ENCODE results near the gene ELL.

ELL gene

DNA sequence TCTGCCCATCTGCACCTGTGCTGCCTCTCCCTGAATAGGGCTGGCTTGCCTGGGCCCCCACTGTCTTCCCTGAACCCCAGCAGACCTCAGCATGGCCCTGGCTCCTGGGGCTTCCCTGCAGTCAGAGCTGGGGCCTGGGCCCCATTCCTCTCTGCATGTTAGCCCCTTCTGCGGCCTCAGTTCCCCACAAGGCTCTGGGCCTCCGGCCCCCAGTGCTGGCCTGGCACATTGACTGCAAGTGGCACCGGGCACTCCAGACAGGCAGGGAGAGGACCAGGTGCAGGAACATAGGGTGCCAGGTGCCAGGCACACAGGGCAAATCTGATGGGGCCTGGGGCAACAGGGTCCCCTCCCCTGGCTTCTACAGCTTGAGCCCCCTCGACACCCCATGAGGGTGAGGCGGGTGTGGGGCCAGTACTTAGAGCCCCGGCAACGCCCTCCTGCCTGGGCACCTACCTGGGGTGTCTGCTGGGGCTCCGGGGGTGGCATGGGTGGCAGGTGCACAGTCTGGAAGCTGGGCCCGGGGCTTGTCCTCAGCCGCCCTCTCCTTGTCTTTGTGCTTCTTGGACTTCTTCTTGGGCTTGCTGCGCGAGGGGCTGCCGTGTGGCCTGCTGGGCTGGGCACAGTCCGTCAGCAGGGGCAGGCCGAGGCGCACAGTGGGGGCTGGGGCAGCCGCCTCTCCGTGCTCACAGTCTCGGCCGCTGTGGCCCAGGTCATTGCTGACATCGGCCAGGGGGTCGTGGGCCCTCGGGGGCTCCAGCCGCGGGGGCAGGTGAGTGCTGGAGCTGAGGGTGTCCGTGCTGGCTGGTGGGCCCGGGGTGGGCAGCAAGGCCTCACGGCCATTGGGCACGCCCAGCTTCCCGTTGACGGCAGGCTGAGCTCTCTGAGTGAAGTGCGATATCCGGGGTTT is 71.6 kb downstream of the ELL start (continued):
- TF ChIP-seq TCF4 (CRISPR knock-in tag; IDR thresholded peaks at IDR 0.05; ENCODE audit: borderline replicate concordance), result no peak
- no peak for TF ChIP-seq ZNF70 (CRISPR knock-in tag; IDR thresholded peaks at IDR 0.05)

GRCh38 chr19:18449552-18449951 is 72.3 kb downstream of the ELL start:
- ATAC-seq, result no peak
- TF ChIP-seq ZFP3 (CRISPR knock-in tag; IDR thresholded peaks at IDR 0.05) (no peak), GLIS3 (CRISPR knock-in tag; IDR thresholded peaks at IDR 0.05) (no peak), ISL1 (CRISPR knock-in tag; IDR thresholded peaks at IDR 0.05) (no peak), TCF4 (CRISPR knock-in tag; IDR thresholded peaks at IDR 0.05; ENCODE audit: borderline replicate concordance) (no peak), ESRRG (CRISPR knock-in tag; IDR thresholded peaks at IDR 0.05) (no peak), SNAI2 (CRISPR knock-in tag; IDR thresholded peaks at IDR 0.05) (no peak), RARB (CRISPR knock-in tag; IDR thresholded peaks at IDR 0.05) (no peak), TOX (CRISPR knock-in tag; IDR thresholded peaks at IDR 0.05; ENCODE audit: borderline replicate concordance) (no peak), ARNTL (CRISPR knock-in tag; IDR thresholded peaks at IDR 0.05; ENCODE audit: borderline replicate concordance, low read depth) (no peak), PATZ1 (CRISPR knock-in tag; IDR thresholded peaks at IDR 0.05; ENCODE audit: borderline replicate concordance) (no peak), OSR1 (CRISPR knock-in tag; IDR thresholded peaks at IDR 0.05) (no peak), BACH2 (CRISPR knock-in tag; IDR thresholded peaks at IDR 0.05; ENCODE audit: borderline replicate concordance) (no peak), ZFP30 (CRISPR knock-in tag; IDR thresholded peaks at IDR 0.05) (no peak)
- TF ChIP-seq, protein P1, sequence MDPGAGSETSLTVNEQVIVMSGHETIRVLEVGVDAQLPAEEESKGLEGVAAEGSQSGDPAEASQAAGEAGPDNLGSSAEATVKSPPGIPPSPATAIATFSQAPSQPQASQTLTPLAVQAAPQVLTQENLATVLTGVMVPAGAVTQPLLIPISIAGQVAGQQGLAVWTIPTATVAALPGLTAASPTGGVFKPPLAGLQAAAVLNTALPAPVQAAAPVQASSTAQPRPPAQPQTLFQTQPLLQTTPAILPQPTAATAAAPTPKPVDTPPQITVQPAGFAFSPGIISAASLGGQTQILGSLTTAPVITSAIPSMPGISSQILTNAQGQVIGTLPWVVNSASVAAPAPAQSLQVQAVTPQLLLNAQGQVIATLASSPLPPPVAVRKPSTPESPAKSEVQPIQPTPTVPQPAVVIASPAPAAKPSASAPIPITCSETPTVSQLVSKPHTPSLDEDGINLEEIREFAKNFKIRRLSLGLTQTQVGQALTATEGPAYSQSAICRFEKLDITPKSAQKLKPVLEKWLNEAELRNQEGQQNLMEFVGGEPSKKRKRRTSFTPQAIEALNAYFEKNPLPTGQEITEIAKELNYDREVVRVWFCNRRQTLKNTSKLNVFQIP (CRISPR knock-in tag; IDR thresholded peaks at IDR 0.05; ENCODE audit: borderline replicate concordance, low read depth), result no peak
- TF ChIP-seq, protein P2, sequence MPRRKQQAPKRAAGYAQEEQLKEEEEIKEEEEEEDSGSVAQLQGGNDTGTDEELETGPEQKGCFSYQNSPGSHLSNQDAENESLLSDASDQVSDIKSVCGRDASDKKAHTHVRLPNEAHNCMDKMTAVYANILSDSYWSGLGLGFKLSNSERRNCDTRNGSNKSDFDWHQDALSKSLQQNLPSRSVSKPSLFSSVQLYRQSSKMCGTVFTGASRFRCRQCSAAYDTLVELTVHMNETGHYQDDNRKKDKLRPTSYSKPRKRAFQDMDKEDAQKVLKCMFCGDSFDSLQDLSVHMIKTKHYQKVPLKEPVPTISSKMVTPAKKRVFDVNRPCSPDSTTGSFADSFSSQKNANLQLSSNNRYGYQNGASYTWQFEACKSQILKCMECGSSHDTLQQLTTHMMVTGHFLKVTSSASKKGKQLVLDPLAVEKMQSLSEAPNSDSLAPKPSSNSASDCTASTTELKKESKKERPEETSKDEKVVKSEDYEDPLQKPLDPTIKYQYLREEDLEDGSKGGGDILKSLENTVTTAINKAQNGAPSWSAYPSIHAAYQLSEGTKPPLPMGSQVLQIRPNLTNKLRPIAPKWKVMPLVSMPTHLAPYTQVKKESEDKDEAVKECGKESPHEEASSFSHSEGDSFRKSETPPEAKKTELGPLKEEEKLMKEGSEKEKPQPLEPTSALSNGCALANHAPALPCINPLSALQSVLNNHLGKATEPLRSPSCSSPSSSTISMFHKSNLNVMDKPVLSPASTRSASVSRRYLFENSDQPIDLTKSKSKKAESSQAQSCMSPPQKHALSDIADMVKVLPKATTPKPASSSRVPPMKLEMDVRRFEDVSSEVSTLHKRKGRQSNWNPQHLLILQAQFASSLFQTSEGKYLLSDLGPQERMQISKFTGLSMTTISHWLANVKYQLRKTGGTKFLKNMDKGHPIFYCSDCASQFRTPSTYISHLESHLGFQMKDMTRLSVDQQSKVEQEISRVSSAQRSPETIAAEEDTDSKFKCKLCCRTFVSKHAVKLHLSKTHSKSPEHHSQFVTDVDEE (CRISPR knock-in tag; IDR thresholded peaks at IDR 0.05), result no peak

DNA sequence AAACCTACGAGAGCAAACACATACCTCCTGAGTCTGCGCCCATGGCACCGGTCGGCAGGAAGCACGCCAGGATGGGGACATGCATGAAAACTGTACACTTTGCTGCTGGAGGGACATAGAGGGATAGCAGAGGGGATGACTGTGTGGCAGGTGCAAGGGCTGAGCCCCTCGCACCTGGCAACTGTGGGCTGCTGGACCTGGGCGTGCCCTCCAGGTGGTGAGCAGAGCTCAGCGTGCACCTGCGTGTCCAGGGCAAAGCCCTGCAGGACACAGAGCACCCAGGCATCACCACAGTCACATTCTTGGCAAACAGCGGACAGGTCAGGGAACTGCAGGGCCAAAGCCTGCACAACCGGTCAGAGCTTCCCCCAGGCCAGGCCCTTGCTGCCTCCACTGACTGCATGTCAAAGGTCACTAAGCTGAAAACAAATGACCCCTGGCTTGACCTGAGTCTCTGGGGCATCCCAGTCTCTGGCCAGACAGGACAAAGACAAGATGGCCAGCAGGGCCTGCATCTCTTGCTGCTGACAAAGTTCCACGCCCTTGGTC is 75.0 kb downstream of the ELL start:
- ATAC-seq, result no peak
- TF ChIP-seq PPARA (CRISPR knock-in tag; IDR thresholded peaks at IDR 0.05; ENCODE audit: borderline replicate concordance), result no peak
- TF ChIP-seq, protein P1 (CRISPR knock-in tag; IDR thresholded peaks at IDR 0.05; ENCODE audit: borderline replicate concordance, low read depth), result no peak
- TF ChIP-seq ZNF8 (CRISPR knock-in tag; IDR thresholded peaks at IDR 0.05), result no peak
- TF ChIP-seq, protein P3, sequence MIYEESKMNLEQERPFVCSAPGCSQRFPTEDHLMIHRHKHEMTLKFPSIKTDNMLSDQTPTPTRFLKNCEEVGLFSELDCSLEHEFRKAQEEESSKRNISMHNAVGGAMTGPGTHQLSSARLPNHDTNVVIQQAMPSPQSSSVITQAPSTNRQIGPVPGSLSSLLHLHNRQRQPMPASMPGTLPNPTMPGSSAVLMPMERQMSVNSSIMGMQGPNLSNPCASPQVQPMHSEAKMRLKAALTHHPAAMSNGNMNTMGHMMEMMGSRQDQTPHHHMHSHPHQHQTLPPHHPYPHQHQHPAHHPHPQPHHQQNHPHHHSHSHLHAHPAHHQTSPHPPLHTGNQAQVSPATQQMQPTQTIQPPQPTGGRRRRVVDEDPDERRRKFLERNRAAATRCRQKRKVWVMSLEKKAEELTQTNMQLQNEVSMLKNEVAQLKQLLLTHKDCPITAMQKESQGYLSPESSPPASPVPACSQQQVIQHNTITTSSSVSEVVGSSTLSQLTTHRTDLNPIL (CRISPR knock-in tag; IDR thresholded peaks at IDR 0.05; ENCODE audit: low read depth), result no peak
- no peak for TF ChIP-seq OSR1 (CRISPR knock-in tag; IDR thresholded peaks at IDR 0.05)
- no peak for TF ChIP-seq ZFP3 (CRISPR knock-in tag; IDR thresholded peaks at IDR 0.05)
- TF ChIP-seq ESRRG (CRISPR knock-in tag; IDR thresholded peaks at IDR 0.05), result no peak
- TF ChIP-seq RARB (CRISPR knock-in tag; IDR thresholded peaks at IDR 0.05), result no peak
- no peak for TF ChIP-seq TOX (CRISPR knock-in tag; IDR thresholded peaks at IDR 0.05; ENCODE audit: borderline replicate concordance)
- no peak for TF ChIP-seq ZFP30 (CRISPR knock-in tag; IDR thresholded peaks at IDR 0.05)
- TF ChIP-seq SNAI2 (CRISPR knock-in tag; IDR thresholded peaks at IDR 0.05), result no peak
- no peak for TF ChIP-seq ZNF565 (CRISPR knock-in tag; conservative IDR thresholded peaks at IDR 0.05; ENCODE audit: low read depth)
- no peak for TF ChIP-seq BACH2 (CRISPR knock-in tag; IDR thresholded peaks at IDR 0.05; ENCODE audit: borderline replicate concordance)
- no peak for TF ChIP-seq CSDC2 (CRISPR knock-in tag; IDR thresholded peaks at IDR 0.05)
- no peak for TF ChIP-seq ZNF70 (CRISPR knock-in tag; IDR thresholded peaks at IDR 0.05)
- TF ChIP-seq ISL1 (CRISPR knock-in tag; IDR thresholded peaks at IDR 0.05), result no peak
- no peak for TF ChIP-seq CSRNP3 (CRISPR knock-in tag; IDR thresholded peaks at IDR 0.05)

Data from SK-N-SH treated with all-trans-retinoic acid at 6 μM for 48 hours (cell line).